Measurements from ENCODE around the gene ACTN1.
A peak's percentile ranks its signal among the peaks of the same experiment; 100 is the strongest.

ACTN1 gene

GRCh38 chr14:68884031-68885030, 94.8 kb downstream of the ACTN1 start:
- no peak for DNase-seq

GRCh38 chr14:68882235-68882634, 96.9 kb downstream of the ACTN1 start:
- no peak for DNase-seq

- no peak for DNase-seq
Measured at GRCh38 chr14:68881396-68881795, 97.7 kb downstream of the ACTN1 start.

GRCh38 chr14:68880581-68881105, 98.5 kb downstream of the ACTN1 start:
- no peak for DNase-seq

- DNase-seq: no peak
Measured at GRCh38 chr14:68879841-68880575, 99.1 kb downstream of the ACTN1 start.

DNA sequence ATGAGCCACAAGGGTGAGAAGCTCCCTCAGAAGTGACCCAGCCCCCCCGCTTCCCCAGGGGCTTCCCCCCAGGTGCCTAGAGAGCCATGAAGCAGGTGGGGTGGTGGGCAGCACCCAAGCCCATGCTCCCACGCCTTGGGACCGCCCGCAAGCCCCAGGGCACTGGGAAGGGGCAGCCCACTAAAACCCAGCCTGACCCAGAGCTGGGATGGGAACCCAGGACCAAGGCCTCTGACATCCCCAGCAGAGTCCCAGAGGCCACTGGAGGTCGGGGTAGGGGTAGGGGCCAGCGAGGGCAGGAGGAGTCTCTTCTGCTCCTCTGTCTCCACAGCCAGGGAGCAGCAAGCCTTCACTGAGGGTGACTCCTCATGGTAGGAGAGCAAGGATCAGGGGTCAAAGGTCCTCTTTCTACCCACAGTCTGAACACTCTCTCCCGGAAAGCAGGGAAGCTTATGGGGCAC, 99.8 kb downstream of the ACTN1 start:
- DNase-seq: no peak

DNA sequence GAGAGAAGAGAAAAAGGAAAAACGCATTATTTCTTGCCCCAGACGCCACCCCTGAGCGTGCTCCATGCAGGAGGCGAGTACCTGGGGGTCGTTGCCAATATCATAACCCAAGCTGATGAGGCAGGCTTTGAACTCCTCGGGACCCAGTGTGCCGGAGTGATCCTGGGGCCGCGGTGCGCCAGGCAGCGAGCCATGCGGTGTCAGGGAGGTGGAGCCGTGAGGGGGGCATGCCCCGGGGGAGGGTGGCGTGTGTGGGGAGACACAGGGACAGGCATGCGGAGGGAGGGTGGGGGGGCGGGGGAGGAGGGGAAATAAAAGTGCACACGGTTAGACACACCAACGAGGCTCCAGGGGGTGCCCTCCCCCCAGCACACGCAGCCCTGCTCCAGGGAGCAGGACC, 100.2 kb downstream of the ACTN1 start:
- DNase-seq: no peak

- no peak for DNase-seq
Measured at GRCh38 chr14:68877993-68878575, 101.0 kb downstream of the ACTN1 start.

DNA sequence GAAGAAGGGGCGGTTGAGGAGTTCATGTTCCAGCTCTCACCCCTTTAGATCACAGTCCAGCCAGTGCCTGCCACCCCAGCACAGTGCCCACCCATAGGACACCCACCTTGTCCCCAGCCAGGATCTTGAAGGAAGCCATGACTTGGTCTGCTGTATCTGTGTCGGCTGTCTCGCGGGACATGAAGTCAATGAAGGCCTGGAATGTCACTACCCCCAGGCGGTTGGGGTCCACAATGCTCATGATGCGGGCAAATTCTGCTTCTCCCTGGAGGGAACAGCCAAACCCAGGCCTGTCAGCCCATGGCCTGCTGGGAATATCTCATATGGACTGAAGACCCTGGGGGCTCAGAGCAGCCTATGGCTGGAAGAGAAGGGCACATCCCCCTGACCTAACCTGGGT, 102.1 kb downstream of the ACTN1 start:
- no peak for DNase-seq

- DNase-seq: no peak
Measured at GRCh38 chr14:68874746-68875155, 104.4 kb downstream of the ACTN1 start.

GRCh38 chr14:68873376-68873775, 105.7 kb downstream of the ACTN1 start:
- no peak for DNase-seq

GRCh38 chr14:68871392-68871791, 107.7 kb downstream of the ACTN1 start:
- no peak for DNase-seq

- no peak for DNase-seq
Measured at GRCh38 chr14:68866991-68867533, 112.0 kb downstream of the ACTN1 start.

DNA sequence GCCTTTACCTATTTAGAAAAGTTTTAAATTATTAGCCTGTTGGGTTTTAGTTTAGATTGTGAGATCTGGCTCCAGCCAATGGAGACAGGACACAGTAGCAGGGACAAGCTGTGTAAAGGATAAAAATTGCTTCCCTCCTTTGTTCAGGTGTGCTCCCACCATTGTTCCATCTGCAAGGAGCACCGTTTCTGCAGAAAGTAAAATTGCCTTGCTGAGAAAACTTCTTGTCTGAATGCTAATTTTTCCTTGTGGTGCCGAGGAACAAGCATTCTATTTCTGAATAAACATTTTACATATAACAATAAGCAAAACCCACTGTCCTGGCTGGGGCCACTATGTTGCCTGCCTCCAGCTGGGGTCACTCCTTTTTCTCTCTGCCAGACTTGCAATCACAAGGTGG, 113.6 kb downstream of the ACTN1 start:
- no peak for DNase-seq

GRCh38 chr14:68864361-68864750, 114.7 kb downstream of the ACTN1 start:
- DNase-seq: no peak

DNA sequence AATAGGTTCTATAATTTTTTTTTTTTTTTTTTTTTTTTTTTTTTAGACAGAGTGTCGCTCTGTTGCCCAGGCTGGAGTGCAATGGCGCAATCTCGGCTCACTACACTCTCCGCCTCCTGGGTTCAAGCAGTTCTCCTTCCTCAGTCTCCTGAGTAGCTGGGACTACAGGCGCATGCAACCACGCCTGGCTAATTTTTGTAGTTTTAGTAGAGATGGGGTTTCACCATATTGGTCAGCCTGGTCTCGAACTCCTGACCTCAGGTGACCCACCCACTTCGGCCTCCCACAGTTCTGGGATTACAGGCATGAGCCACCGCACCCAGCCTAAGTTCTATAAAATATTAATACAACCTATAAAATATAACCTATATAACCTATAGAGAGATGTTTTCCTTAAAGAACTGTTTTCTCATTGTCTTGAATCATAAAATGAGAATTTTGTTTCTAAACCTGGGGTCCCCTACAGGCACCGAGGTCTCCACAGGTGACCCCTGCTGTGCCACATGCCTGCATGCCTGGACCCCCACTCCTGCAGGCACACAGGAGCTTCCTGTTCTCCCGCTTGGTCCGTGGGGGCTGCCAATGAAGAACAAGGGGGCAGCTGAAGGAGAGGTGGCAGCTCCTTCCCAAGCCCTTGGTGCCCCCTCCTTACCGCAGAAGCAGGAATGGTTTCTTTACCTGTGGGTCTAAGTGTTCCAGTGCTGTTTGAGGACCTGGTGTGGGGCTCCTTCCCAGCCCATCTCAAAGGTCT, 115.3 kb downstream of the ACTN1 start:
- no peak for DNase-seq

DNA sequence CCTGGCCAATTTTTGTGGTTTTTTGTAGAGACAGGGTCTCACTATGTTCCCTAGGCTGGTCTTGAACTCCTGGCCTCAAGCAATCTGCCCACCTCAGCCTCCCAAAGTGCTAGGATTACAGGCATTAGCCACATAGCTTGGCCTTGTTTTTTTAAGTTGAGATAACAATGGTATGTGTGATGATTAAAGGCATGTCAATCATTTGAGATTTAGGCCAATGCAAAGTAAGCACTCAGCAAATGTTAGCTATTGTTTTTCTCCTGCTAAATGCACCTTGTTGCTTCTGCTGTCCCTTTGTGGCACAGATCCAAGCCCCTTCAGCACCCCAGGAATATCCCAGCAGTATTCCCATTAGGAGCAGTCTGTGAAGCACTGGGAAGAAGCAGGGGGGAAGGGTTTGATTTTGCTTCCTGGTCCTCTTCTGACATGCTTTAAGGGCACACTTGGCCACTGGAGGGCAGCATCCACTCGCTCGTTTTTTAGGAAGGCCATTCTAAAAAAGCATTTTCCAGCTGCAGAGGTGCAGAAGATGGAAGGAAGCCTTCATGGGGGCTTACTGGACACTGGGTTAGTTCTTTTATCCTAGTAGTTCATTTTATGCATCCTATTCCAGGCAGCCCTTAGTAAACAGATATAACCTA, 116.0 kb downstream of the ACTN1 start:
- peak; percentile 37 for DNase-seq

DNA sequence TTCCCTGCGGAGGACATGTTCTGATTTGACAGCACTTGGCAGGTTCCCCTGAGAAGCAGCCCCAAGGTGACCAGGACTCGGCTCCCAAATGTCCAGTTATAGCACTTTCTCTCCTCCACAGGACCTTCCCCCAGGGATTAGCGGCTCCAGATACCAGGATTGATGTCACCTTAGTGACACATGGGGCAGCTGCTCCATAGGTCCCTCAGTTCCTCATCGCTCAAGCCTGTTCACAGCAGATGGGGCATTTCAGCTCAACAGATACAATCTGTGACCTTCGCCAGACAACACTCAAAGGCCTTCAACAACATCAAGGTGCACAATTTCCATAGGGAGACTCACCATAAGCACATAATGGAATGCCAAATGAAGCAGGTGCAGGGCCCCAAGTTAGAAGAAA, 118.3 kb downstream of the ACTN1 start:
- no peak for DNase-seq

GRCh38 chr14:68857516-68858070, 121.5 kb downstream of the ACTN1 start:
- DNase-seq: no peak

GRCh38 chr14:68856572-68856971, 122.5 kb downstream of the ACTN1 start:
- DNase-seq: no peak

- DNase-seq: no peak
Measured at GRCh38 chr14:68854421-68854820, 124.7 kb downstream of the ACTN1 start.
